ENCODE data around the gene CREB1. TPM values are rescaled to one million over a fixed set of nuclear protein-coding genes. Genes with fewer than 3 reads are reported as not detected.
A peak's percentile ranks its signal among the peaks of the same experiment; 100 is the strongest.

The CREB1 gene
- total and polyA plus RNA-seq, 9 of the 15 experiments (the other 6 are each of a cell fraction or from before 2014, with no cell fraction given), result 8.9 to 51.3 (median 19.5) TPM

DNA sequence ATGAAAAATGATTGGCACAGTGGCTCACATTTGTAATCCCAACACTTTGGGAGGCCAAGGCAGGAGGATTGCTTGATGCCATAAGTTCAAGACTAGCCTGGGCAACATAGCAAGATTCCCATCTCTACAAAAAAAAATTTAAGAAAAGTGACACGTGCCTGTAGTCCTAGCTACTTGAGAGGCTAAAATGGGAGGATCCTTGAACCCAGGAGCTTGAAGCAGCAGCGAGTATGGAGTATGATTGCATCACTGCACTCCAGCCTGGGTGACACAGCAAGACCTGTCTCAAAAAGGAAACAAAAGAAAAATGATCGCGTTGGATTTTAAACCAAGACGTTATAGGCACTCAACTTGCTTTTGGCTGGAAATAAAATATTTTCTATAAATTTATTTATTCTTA is 37.8 kb upstream of the CREB1 start (continued):
- TF ChIP-seq, protein P1, sequence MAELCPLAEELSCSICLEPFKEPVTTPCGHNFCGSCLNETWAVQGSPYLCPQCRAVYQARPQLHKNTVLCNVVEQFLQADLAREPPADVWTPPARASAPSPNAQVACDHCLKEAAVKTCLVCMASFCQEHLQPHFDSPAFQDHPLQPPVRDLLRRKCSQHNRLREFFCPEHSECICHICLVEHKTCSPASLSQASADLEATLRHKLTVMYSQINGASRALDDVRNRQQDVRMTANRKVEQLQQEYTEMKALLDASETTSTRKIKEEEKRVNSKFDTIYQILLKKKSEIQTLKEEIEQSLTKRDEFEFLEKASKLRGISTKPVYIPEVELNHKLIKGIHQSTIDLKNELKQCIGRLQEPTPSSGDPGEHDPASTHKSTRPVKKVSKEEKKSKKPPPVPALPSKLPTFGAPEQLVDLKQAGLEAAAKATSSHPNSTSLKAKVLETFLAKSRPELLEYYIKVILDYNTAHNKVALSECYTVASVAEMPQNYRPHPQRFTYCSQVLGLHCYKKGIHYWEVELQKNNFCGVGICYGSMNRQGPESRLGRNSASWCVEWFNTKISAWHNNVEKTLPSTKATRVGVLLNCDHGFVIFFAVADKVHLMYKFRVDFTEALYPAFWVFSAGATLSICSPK (IDR thresholded peaks at IDR 0.05; ENCODE audit: borderline replicate concordance), result no peak
- TF ChIP-seq, protein P2, sequence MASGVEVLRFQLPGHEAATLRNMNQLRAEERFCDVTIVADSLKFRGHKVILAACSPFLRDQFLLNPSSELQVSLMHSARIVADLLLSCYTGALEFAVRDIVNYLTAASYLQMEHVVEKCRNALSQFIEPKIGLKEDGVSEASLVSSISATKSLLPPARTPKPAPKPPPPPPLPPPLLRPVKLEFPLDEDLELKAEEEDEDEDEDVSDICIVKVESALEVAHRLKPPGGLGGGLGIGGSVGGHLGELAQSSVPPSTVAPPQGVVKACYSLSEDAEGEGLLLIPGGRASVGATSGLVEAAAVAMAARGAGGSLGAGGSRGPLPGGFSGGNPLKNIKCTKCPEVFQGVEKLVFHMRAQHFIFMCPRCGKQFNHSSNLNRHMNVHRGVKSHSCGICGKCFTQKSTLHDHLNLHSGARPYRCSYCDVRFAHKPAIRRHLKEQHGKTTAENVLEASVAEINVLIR (CRISPR knock-in tag; IDR thresholded peaks at IDR 0.05), result no peak
- TF ChIP-seq ZNF274 (IDR thresholded peaks at IDR 0.05; ENCODE audit: borderline replicate concordance, low read depth, low read length) (no peak), MYBL2 (IDR thresholded peaks at IDR 0.05; ENCODE audit: low read depth) (no peak), MYBL2 (CRISPR knock-in tag; IDR thresholded peaks at IDR 0.05; ENCODE audit: borderline replicate concordance) (no peak), CHD2 (IDR thresholded peaks at IDR 0.05; ENCODE audit: low read depth, low read length) (no peak), ZNF316 (IDR thresholded peaks at IDR 0.05) (peak; percentile 64; the same call in 1 of the 2 replicates), ADNP (tag; IDR thresholded peaks at IDR 0.05) (0 out of 2 replicates have a peak, but pooled peaks have one; percentile 12), ZNF184 (CRISPR knock-in tag; IDR thresholded peaks at IDR 0.05) (no peak), SMARCA4 (IDR thresholded peaks at IDR 0.05) (peak; percentile 52), SRSF3 (IDR thresholded peaks at IDR 0.05; ENCODE audit: insufficient read depth, low read length) (no peak), KDM1A (IDR thresholded peaks at IDR 0.05) (no peak), FOXP1 (CRISPR knock-in tag; IDR thresholded peaks at IDR 0.05) (no peak)
- TF ChIP-seq, protein P3, sequence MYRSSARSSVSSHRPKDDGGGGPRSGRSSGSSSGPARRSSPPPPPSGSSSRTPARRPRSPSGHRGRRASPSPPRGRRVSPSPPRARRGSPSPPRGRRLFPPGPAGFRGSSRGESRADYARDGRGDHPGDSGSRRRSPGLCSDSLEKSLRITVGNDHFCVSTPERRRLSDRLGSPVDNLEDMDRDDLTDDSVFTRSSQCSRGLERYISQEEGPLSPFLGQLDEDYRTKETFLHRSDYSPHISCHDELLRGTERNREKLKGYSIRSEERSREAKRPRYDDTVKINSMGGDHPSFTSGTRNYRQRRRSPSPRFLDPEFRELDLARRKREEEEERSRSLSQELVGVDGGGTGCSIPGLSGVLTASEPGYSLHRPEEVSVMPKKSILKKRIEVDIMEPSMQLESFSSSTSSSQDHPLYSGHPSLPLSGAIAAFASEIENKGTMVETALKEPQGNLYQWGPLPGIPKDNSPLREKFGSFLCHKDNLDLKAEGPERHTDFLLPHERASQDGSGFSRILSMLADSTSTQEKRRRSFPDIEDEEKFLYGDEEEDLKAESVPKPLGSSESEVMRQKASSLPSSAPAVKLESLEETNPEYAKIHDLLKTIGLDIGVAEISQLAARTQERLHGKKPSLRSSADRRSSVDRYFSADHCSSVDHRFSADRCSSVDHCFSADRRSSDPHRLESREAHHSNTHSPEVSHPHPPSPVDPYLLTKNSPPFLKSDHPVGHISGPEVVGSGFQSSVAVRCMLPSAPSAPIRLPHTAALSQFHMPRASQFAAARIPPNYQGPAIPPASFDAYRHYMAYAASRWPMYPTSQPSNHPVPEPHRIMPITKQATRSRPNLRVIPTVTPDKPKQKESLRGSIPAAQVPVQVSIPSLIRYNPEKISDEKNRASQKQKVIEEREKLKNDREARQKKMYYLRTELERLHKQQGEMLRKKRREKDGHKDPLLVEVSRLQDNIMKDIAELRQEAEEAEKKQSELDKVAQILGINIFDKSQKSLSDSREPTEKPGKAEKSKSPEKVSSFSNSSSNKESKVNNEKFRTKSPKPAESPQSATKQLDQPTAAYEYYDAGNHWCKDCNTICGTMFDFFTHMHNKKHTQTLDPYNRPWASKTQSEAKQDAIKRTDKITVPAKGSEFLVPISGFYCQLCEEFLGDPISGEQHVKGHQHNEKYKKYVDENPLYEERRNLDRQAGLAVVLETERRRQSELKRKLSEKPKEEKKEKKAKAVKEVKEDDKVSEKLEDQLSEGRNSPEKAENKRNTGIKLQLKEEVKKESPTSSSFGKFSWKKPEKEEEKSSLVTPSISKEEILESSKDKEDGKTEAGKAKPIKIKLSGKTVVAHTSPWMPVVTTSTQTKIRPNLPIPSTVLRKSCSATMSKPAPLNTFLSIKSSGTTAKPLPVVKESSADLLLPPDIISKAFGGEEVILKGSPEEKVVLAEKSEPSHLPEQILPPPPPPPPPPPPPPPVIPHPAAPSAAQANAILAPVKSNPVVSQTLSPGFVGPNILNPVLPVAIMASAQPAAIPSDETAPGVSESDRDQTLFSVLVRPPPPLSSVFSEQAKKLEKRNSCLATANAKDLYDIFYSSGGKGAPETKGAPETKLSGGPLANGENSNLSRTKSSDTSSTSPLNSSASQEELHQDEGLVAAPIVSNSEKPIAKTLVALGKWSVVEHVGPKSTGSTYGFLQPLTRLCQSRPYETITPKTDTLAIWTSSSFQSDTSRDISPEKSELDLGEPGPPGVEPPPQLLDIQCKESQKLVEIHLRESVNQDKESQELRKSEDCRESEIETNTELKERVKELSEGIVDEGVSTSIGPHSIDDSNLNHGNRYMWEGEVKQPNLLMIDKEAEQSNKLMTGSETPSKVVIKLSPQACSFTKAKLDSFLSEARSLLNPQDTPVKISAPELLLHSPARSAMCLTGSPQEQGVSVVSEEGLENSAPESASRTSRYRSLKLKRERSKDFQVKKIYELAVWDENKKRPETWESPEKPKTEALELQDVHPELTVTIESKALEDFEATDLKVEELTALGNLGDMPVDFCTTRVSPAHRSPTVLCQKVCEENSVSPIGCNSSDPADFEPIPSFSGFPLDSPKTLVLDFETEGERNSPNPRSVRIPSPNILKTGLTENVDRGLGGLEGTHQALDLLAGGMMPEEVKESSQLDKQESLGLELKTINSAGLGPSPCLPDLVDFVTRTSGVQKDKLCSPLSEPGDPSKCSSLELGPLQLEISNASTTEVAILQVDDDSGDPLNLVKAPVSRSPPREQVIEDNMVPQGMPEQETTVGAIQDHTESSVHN (IDR thresholded peaks at IDR 0.05; ENCODE audit: borderline replicate concordance in 1 of 2, low read depth in 1 of 2), result peak in 1 of 2 experiments; percentile 34; a peak in 1 of 4 replicates
- TF ChIP-seq, protein P4, sequence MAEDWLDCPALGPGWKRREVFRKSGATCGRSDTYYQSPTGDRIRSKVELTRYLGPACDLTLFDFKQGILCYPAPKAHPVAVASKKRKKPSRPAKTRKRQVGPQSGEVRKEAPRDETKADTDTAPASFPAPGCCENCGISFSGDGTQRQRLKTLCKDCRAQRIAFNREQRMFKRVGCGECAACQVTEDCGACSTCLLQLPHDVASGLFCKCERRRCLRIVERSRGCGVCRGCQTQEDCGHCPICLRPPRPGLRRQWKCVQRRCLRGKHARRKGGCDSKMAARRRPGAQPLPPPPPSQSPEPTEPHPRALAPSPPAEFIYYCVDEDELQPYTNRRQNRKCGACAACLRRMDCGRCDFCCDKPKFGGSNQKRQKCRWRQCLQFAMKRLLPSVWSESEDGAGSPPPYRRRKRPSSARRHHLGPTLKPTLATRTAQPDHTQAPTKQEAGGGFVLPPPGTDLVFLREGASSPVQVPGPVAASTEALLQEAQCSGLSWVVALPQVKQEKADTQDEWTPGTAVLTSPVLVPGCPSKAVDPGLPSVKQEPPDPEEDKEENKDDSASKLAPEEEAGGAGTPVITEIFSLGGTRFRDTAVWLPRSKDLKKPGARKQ (CRISPR knock-in tag; IDR thresholded peaks at IDR 0.05), result no peak
- TF ChIP-seq, protein P5, sequence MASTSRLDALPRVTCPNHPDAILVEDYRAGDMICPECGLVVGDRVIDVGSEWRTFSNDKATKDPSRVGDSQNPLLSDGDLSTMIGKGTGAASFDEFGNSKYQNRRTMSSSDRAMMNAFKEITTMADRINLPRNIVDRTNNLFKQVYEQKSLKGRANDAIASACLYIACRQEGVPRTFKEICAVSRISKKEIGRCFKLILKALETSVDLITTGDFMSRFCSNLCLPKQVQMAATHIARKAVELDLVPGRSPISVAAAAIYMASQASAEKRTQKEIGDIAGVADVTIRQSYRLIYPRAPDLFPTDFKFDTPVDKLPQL (IDR thresholded peaks at IDR 0.05; ENCODE audit: extremely low read depth, insufficient read length), result no peak

All from K562 (cell line).